ENCODE measurements around the gene RBM10. TPM values are rescaled to one million over a fixed set of nuclear protein-coding genes. Genes with fewer than 3 reads are reported as not detected.

RBM10 gene
- total and polyA plus RNA-seq, 2 of the 13 experiments (the other 11 are each of a cell fraction or from before 2014, with no cell fraction given), result 15.9 to 43.1 TPM

- TF ChIP-seq KMT2A (CRISPR knock-in tag; IDR thresholded peaks at IDR 0.05), result no peak; the same call in 1 of the 2 replicates
- no peak for TF ChIP-seq TERF1 (CRISPR knock-in tag; IDR thresholded peaks at IDR 0.05)
- TF ChIP-seq NFRKB (IDR thresholded peaks at IDR 0.05), result no peak
- no peak for TF ChIP-seq ZNF260 (CRISPR knock-in tag; IDR thresholded peaks at IDR 0.05; ENCODE audit: borderline replicate concordance, low read depth)
- peak; percentile 63 for TF ChIP-seq CTCF (CRISPR knock-in tag; IDR thresholded peaks at IDR 0.05)
- TF ChIP-seq SP140L (CRISPR knock-in tag; IDR thresholded peaks at IDR 0.05; ENCODE audit: borderline replicate concordance), result no peak
- peak; percentile 81 for TF ChIP-seq DMAP1 (CRISPR knock-in tag; IDR thresholded peaks at IDR 0.05)
- 0 out of 2 replicates have a peak, but pooled peaks have one; percentile 51 for TF ChIP-seq BRD4 (CRISPR knock-in tag; IDR thresholded peaks at IDR 0.05)
- TF ChIP-seq GATAD2A (CRISPR knock-in tag; IDR thresholded peaks at IDR 0.05), result no peak
- 0 out of 2 replicates have a peak, but pooled peaks have one; percentile 26 for TF ChIP-seq SP5 (CRISPR knock-in tag; IDR thresholded peaks at IDR 0.05; ENCODE audit: borderline replicate concordance, low read depth)
- peak; percentile 59; the same call in 1 of the 2 replicates for TF ChIP-seq ZNF501 (CRISPR knock-in tag; IDR thresholded peaks at IDR 0.05)
- 0 out of 2 replicates have a peak, but pooled peaks have one; percentile 24 for TF ChIP-seq E2F5 (CRISPR knock-in tag; conservative IDR thresholded peaks at IDR 0.05)
- TF ChIP-seq BRF2 (CRISPR knock-in tag; IDR thresholded peaks at IDR 0.05), result no peak
- TF ChIP-seq ZNF614 (CRISPR knock-in tag; IDR thresholded peaks at IDR 0.05; ENCODE audit: borderline replicate concordance), result no peak
- no peak for TF ChIP-seq TBX2 (CRISPR knock-in tag; IDR thresholded peaks at IDR 0.05; ENCODE audit: borderline replicate concordance)
- TF ChIP-seq TRAFD1 (CRISPR knock-in tag; IDR thresholded peaks at IDR 0.05; ENCODE audit: borderline replicate concordance), result no peak
- TF ChIP-seq YEATS4 (CRISPR knock-in tag; IDR thresholded peaks at IDR 0.05; ENCODE audit: borderline replicate concordance), result 0 out of 2 replicates have a peak, but pooled peaks have one; percentile 29
- TF ChIP-seq BCLAF1 (IDR thresholded peaks at IDR 0.05), result no peak
- peak; percentile 50 for TF ChIP-seq THAP11 (CRISPR knock-in tag; IDR thresholded peaks at IDR 0.05)
Measured at GRCh38 chrX:47144626-47145394, at the start of gene RBM10, which contains the start of gene NDUFB11 (continued).

Measured in HepG2 (cell line).